ENCODE data around the gene RFXANK. TPM values are rescaled to one million over a fixed set of nuclear protein-coding genes. Genes with fewer than 3 reads are reported as not detected.

Gene RFXANK
- total RNA-seq, 2 experiments from 2014 or later, result 73.7 to 78.1 TPM

DNA sequence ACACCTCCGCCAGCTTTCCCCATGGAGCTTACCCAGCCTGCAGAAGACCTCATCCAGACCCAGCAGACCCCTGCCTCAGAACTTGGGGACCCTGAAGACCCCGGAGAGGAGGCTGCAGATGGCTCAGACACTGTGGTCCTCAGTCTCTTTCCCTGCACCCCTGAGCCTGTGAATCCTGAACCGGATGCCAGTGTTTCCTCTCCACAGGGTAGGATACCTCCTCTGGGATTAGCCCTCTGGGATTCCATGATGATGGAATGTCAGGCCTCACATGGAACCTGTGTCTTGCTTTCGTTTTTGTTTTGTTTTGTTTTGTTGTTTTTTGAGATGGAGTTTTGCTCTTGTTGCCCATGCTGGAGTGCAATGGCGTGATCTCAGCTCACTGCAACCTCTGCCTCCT, 1.9 kb downstream of the RFXANK start:
- H3K9me3 Mint-ChIP-seq, result no peaks in the 10 kb centered on the region
- no peak overlapping the region for H3K27ac Mint-ChIP-seq
- H3K4me1 Mint-ChIP-seq (ENCODE audit: low read depth), result peaks cover 33% of the 10 kb centered on the region
- H3K27me3 Mint-ChIP-seq, result no peaks in the 10 kb centered on the region
- peak overlapping the region; percentile 96 for H3K4me3 Mint-ChIP-seq
- intact Hi-C loops (cut with micrococcal nuclease), result loop anchor here (5.0 to 10.0 kb wide), 3 partner anchors 132 to 471 kb away; partner anchors contain the start of genes ATP13A1, SLC25A42 and ZNF101
- peaks cover 10% of the 10 kb centered on the region for H3K36me3 Mint-ChIP-seq
- ChIA-PET CTCF (interaction anchor here (1.7 kb wide), 1 partner anchor 19 kb away, joined by 6 read pairs; no protein-coding TSS in a partner anchor), POLR2A (interaction anchor here (4.4 kb wide), 1 partner anchor 8 kb away, joined by 25 read pairs; the partner anchor contains the start of gene NR2C2AP)
- no peak for DNase-seq

DNA sequence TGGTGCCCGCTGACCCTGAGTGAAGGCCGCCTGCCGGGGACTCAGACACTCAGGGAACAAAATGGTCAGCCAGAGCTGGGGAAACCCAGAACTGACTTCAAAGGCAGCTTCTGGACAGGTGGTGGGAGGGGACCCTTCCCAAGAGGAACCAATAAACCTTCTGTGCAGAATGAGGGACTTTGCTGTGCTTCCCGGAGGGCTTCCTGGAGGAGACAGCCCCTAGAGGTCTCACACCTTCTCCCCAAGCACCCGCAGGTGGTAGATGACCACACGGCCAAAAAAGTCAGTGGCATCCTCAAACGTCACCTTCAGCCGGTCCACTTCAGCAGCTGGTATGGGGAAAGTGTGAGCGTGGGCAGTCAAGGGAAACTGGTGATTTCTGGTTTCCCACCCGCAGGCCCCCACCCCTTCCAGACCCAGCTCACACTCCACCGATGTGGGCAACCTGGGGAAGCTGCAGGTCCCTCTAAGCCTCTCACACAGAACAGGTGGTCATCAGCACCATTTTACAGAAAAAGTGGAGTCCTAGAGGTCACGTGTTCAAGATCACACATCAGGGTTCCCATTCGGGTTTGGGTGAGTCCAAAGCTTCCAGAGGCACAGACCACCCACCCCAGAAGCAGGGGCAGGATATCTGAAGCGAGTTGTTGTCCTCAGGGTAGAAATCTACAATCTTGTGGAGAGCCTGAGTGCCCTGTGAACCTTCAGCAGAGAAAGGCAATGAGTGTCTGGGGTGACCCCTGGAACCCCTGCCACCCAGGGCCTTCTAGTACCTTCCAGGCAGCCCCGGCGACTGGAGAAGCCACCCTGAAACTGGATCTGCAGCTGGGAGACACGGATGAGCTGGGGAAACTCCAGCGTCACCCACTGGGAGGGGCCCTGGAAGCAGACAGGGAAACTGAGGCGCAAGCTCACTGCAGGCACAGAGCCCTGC, 9.9 kb downstream of the RFXANK start:
- intact Hi-C loops (cut with micrococcal nuclease), result no loop called here
- H3K27ac Mint-ChIP-seq, result peak overlapping the region; percentile 93
- CTCF ChIA-PET, result interaction anchor here (0.9 to 3.4 kb wide), 5 partner anchors 10 to 27 kb away, joined by 3 to 15 read pairs (median 11); partner anchors contain the start of genes BORCS8, NCAN and RFXANK

DNA sequence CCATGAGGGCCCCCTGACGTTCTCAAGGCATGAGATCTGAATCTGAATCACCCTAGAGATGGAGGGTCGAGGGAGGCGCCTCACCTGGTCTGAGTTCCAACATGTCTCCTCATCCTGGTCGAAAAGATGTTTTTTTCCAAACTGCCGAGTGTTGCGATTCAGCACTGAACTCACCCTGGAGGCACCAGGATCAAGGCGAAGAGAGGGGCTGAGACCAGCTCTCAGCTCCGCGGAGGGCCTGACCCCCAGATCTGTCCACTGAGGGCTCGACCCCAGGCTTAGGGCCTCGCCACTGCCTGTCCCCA, 10.6 kb downstream of the RFXANK start:
- ChIA-PET CTCF (interaction anchor here (0.9 to 3.4 kb wide), 6 partner anchors 9 to 288 kb away, joined by 3 to 15 read pairs (median 8); partner anchors contain the start of genes BORCS8, NCAN and RFXANK), POLR2A (interaction anchor here (1.2 to 3.0 kb wide), 2 partner anchors 10 to 23 kb away, joined by 3 to 25 read pairs; partner anchors contain the start of genes BORCS8 and RFXANK)
- H3K36me3 Mint-ChIP-seq, result peaks cover 25% of the 10 kb centered on the region
- peak overlapping the region; percentile 93 for H3K27ac Mint-ChIP-seq
- peaks cover 28% of the 10 kb centered on the region for H3K4me1 Mint-ChIP-seq (ENCODE audit: low read depth)
- no peaks in the 10 kb centered on the region for H3K27me3 Mint-ChIP-seq
- DNase-seq, result no peak
- intact Hi-C loops (cut with micrococcal nuclease), result loop anchor here (1.0 kb wide), 1 partner anchor 10 kb away; the partner anchor contains the start of genes BORCS8 and RFXANK
- H3K4me3 Mint-ChIP-seq, result peak overlapping the region; percentile 94
- no peaks in the 10 kb centered on the region for H3K9me3 Mint-ChIP-seq

More for the DNA sequence above, 9.9 kb downstream of the RFXANK start:
- no peaks in the 10 kb centered on the region for H3K27me3 Mint-ChIP-seq
- POLR2A ChIA-PET, result interaction anchor here (0.8 to 3.0 kb wide), 2 partner anchors 9 to 282 kb away, joined by 3 to 25 read pairs; partner anchors contain the start of genes BORCS8, DDX49 and RFXANK
- DNase-seq, result no peak
- H3K4me1 Mint-ChIP-seq (ENCODE audit: low read depth), result peaks cover 21% of the 10 kb centered on the region
- peaks cover 25% of the 10 kb centered on the region for H3K36me3 Mint-ChIP-seq
- peak overlapping the region; percentile 94 for H3K4me3 Mint-ChIP-seq
- H3K9me3 Mint-ChIP-seq, result no peaks in the 10 kb centered on the region

DNA sequence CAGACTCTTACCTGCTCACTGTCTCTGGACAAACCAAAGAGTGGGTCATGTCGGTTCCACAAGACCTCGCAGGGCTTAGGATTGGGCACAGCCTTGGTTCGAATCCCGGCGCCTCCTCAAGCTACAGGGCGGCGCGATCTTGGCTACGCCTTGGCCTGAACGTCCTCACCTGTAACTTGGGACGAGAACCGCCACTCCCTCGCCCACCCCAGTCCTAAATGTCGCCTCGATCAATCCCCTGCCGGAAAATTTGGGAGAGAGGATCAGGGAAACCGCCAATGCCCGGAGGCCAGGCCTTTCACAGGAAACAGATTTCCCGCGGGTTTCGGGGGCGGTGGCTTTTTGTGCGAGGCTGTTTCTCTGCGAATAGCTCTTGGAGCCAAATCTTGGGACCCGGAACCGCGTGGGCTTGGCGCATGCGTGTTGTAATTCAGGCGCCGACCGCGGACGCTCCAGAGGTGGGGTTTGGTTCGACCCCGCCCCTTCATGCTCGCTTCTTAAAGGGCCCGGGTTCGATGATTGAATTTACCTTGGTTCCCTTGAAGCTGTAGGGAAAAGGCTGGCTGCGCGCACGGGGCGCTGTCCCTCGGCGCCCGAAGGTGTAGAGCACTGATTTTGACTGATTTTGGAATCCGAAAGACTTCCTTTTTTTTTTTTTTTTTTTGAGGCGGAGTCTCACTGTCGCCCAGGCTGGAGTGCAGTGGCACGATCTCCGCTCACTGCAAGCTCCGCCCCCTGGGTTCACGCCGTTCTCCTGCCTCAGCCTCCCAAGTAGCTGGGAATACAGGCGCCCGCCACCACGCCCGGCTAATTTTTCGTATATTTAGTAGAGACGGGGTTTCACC, 11.2 kb downstream of the RFXANK start, which contains the start of gene NR2C2AP:
Gene NR2C2AP, minus strand, starts transcription at position 403 of the 845 bp plus-strand sequence. Its CDS starts 354 bp downstream, at position 49.
- Mint-ChIP-seq H3K4me1 (ENCODE audit: low read depth) (peaks cover 31% of the 10 kb centered on the region), H3K27me3 (no peaks in the 10 kb centered on the region), H3K9me3 (no peaks in the 10 kb centered on the region), H3K27ac (peak within 1 kb of the TSS; percentile 93), H3K36me3 (peaks cover 21% of the 10 kb centered on the region), H3K4me3 (peak within 1 kb of the TSS; percentile 94)
- intact Hi-C loops (cut with micrococcal nuclease), result loop anchor here (1.0 kb wide), 1 partner anchor 11 kb away; the partner anchor contains the start of genes BORCS8 and RFXANK
- ChIA-PET POLR2A (interaction anchor here (0.5 to 3.0 kb wide), 4 partner anchors 10 to 683 kb away, joined by 3 to 25 read pairs (median 3); partner anchors contain the start of genes BORCS8 and RFXANK), CTCF (interaction anchor here (0.9 to 3.4 kb wide), 6 partner anchors 8 to 287 kb away, joined by 3 to 15 read pairs (median 8); partner anchors contain the start of genes BORCS8, NCAN and RFXANK)
- peak; percentile 96 for DNase-seq

DNA sequence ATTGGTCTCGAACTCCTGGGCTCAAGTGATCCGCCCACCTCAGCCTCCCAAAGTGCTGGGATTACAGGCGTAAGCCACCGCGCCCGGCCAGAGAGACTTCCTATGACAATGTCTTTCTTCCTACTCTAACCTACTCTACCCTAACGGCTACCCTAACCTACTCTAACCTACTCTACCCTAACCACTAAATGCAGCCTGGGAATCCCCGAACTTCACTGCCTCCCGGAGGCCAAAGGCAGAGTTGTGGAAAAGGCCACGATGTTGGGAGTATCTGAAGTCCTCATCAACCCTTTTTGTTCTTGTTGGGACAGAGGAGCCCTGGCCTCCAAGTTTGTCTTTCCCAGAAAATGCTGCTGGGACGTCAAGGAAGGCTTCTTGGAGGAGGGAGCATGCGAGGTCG, 12.1 kb downstream of the RFXANK start:
- peaks cover 31% of the 10 kb centered on the region for H3K4me1 Mint-ChIP-seq (ENCODE audit: low read depth)
- peak overlapping the region; percentile 57 for H3K4me3 Mint-ChIP-seq
- H3K27ac Mint-ChIP-seq, result no peak overlapping the region
- ChIA-PET CTCF (interaction anchor here (1.1 to 1.8 kb wide), 2 partner anchors 20 to 21 kb away, joined by 3 to 11 read pairs; no protein-coding TSS in a partner anchor), POLR2A (no interaction called here)
- no peaks in the 10 kb centered on the region for H3K27me3 Mint-ChIP-seq
- no peak for DNase-seq
- peaks cover 16% of the 10 kb centered on the region for H3K36me3 Mint-ChIP-seq
- H3K9me3 Mint-ChIP-seq, result no peaks in the 10 kb centered on the region
- intact Hi-C loops (cut with micrococcal nuclease), result no loop called here

DNA sequence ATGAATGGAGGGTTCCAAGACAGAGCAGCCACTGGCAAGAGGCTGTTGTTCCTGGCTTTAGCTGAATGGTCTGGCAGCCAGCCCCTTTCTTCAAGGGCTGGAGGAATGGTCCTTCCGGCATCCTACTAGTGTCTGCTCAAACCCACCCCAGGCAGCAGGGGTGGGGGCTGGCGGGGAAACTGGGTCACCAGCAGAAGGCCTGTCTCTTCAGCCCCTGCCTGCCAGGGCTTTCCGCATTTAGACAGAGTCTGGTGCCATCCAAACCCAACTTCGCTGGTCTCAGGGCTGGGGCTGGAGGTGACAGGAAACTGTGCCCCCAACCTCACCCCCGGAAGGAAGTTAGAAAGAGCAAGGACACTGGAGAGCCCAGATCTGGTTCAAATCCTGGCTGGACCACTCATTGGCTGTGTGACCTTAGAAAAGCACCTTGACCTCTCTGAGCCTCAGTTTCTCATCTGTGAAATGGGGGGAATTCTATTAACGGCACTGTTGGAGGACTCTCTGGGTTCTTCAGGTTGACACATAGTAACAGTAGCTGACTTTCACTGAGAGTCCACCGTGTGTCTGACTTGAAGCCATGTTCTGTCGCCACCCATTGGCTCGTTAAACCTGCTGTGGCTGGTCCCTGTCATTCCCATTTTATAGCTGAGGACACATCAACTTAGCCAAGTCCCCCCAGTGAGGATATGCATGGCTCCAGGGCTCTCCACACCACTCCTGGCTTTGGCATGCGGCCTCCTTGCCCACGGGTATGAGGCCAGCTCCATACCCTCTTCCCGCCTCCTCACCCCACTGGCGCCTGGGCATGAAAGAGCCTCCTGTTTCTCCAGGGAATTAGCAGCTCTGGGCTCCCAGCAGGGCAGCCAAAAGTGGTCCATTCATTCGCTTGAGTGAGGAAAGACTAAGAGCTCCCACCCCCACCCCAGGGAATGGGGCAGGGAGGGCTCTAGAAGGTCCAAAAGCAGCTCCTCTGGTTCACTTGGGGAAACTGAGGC, 13.7 kb downstream of the RFXANK start:
- CTCF ChIA-PET, result interaction anchor here (0.7 to 1.1 kb wide), 2 partner anchors 19 kb away, joined by 3 to 4 read pairs; no protein-coding TSS in a partner anchor
- Mint-ChIP-seq H3K9me3 (no peaks in the 10 kb centered on the region), H3K27ac (no peak overlapping the region), H3K27me3 (peaks cover 3% of the 10 kb centered on the region), H3K4me3 (no peak overlapping the region), H3K36me3 (peaks cover 13% of the 10 kb centered on the region), H3K4me1 (ENCODE audit: low read depth) (peaks cover 31% of the 10 kb centered on the region)
- DNase-seq, result no peak
- POLR2A ChIA-PET, result no interaction called here
- intact Hi-C loops (cut with micrococcal nuclease), result no loop called here

DNA sequence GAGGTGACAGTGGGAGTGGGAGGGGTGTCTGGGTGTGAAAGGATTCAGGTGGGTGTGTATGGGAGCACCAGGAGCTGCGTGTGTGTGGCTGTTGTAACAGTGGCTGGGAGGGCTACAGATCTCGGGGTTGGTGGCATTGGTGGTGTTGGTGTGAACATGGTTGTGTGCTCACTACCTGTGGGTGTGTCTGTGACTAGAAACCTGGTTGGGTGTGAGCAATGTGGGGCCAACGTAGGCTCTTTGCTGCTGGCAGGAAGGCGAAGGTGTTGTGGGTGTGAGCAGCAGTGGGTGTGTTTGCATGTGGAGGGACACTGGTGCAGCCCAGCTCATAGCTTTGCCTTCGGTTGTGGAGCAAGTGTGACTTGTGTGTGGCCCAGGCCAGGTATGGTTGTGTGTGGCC, 14.9 kb downstream of the RFXANK start:
- no peaks in the 10 kb centered on the region for H3K9me3 Mint-ChIP-seq

DNA sequence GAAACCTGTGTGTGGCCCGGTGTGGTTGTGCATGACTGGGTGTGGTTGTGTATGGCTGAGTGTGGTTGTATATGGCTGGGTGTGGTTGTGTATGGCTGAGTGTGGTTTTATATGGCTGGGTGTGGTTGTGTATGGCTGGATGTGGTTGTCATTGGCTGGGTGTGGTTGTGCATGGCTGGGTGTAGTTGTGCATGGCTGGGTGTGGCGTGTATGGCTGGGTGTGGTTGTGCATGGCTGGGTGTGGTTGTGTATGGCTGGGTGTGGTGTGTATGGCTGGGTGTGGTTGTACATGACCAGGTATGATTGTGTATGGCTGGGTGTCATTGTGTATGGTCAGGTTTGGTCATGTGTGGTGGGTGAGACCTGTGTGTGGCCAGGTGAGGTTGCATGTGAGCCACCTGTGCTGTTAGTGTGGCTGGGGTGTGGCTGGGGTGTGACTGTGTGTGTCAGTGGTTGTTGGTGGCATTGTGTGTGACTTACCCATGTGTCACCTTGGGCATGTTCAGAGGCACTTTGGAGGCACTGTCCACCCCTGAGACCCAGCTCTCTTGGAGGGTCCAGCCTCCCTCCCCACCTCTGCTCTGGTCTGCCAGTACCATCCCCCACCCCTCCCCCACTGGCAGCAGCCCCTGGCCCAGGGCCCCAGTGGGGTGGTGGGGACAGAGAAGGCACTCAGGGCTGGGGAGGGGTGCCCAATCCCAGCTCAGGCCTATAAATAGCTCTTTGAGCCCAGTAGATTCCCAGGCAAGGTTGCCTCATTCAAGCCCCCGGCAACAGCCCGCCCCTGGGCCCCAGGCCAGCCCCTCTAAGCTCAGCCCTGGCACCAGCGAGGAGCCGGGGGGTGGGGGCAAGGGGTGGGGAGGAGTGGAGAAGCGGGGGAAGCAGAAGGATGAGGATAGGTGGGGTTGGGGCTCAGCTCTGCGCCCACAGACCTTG, 15.8 kb downstream of the RFXANK start:
- H3K4me3 Mint-ChIP-seq, result no peak overlapping the region
- H3K4me1 Mint-ChIP-seq (ENCODE audit: low read depth), result peaks cover 19% of the 10 kb centered on the region
- ChIA-PET POLR2A (no interaction called here), CTCF (interaction anchor here (0.7 to 0.9 kb wide), 2 partner anchors 17 to 33 kb away, joined by 3 read pairs; no protein-coding TSS in a partner anchor)
- intact Hi-C loops (cut with micrococcal nuclease), result no loop called here
- peaks cover 16% of the 10 kb centered on the region for H3K27me3 Mint-ChIP-seq
- H3K36me3 Mint-ChIP-seq, result peaks cover 2% of the 10 kb centered on the region
- no peaks in the 10 kb centered on the region for H3K9me3 Mint-ChIP-seq
- H3K27ac Mint-ChIP-seq, result no peak overlapping the region
- DNase-seq, result no peak

More for the DNA sequence above, 14.9 kb downstream of the RFXANK start:
- Mint-ChIP-seq H3K27me3 (peaks cover 8% of the 10 kb centered on the region), H3K4me1 (ENCODE audit: low read depth) (peaks cover 26% of the 10 kb centered on the region), H3K4me3 (no peak overlapping the region), H3K27ac (no peak overlapping the region), H3K36me3 (peaks cover 11% of the 10 kb centered on the region)
- POLR2A ChIA-PET, result no interaction called here
- intact Hi-C loops (cut with micrococcal nuclease), result no loop called here
- CTCF ChIA-PET, result no interaction called here
- no peak for DNase-seq

DNA sequence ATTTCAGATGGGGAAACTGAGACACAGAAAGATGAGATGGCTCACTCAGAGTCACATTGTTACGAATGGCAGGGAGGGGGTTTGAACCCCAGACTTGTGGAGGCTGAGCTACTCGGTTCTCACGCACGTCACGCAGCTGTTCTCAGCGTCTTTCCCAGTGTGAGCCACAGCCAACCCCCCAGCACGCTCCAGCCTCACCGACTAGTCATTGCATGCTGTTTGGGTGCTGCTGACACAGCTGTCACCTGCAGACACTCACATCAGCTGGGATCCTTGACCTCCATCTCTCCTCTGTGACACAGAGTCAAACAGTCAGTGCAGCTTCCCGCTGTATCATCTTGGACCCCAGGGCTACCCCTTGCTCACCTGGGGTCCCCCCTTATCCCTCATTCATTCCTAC, 17.3 kb downstream of the RFXANK start:
- no peaks in the 10 kb centered on the region for H3K36me3 Mint-ChIP-seq
- POLR2A ChIA-PET, result no interaction called here
- peaks cover 16% of the 10 kb centered on the region for H3K4me1 Mint-ChIP-seq (ENCODE audit: low read depth)
- H3K27me3 Mint-ChIP-seq, result peaks cover 29% of the 10 kb centered on the region
- CTCF ChIA-PET, result no interaction called here
- H3K9me3 Mint-ChIP-seq, result no peaks in the 10 kb centered on the region
- H3K27ac Mint-ChIP-seq, result no peak overlapping the region
- no peak for DNase-seq
- no peak overlapping the region for H3K4me3 Mint-ChIP-seq
- intact Hi-C loops (cut with micrococcal nuclease), result no loop called here

All from activated CD4-positive, alpha-beta memory T cell treated with anti-CD3 and anti-CD28 coated beads for 36 hours (primary cell).